SK-N-SH (cell line): ENCODE measurements around the gene MTA3.

ENCODE experiments used
- FOXJ3 ChIP-seq: sonication (generic); formaldehyde crosslinking; IDR thresholded peaks from 2 replicates; pipeline ENCODE4 v1.5.1; 2020; ENCODE audit warnings: mild to moderate bottlenecking, missing genetic modification reagents
- FOXM1 ChIP-seq: IDR thresholded peaks from 2 replicates; pipeline ENCODE4 v1.4.0; 2012; ENCODE audit warnings: low read depth, mild to moderate bottlenecking
- MXI1 ChIP-seq: IDR thresholded peaks from 2 replicates; pipeline ENCODE4 v1.6.1; 2012; ENCODE audit warnings: mild to moderate bottlenecking, low read depth, low read length, improper control_type of control experiment
- NFIC ChIP-seq: IDR thresholded peaks from 2 replicates; pipeline ENCODE4 v1.4.0; 2012; ENCODE audit warnings: borderline replicate concordance
- POLR2AphosphoS5 ChIP-seq: IDR thresholded peaks from 2 replicates; pipeline ENCODE4 v1.6.1; 2012; ENCODE audit warnings: low read depth, low read length
- TAF1 ChIP-seq: IDR thresholded peaks from 2 replicates; pipeline ENCODE4 v1.6.1; 2012; ENCODE audit warnings: low read depth, mild to moderate bottlenecking, low read length, moderate library complexity, borderline replicate concordance
- TEAD4 ChIP-seq: IDR thresholded peaks from 2 replicates; pipeline ENCODE4 v1.4.0; 2012; ENCODE audit warnings: mild to moderate bottlenecking, borderline replicate concordance; ENCODE audit not compliant: insufficient read depth
- YY1 ChIP-seq: IDR thresholded peaks from 2 replicates; pipeline ENCODE4 v1.4.0; 2012; ENCODE audit warnings: low read depth, mild to moderate bottlenecking
- TF ChIP-seq, protein P1 (sequence below): fragments of 200-600 bp; sonication (generic); IDR thresholded peaks from 2 replicates; pipeline ENCODE4 v1.6.1; 2017; ENCODE audit warnings: antibody characterized with exemption, mild to moderate bottlenecking, moderate library complexity
- TF ChIP-seq, protein P2 (sequence below): IDR thresholded peaks from 2 replicates; pipeline ENCODE4; 2012
- TF ChIP-seq, protein P3 (sequence below): fragments of 150-350 bp; IDR thresholded peaks from 2 replicates; pipeline ENCODE4 v1.6.1; 2016; ENCODE audit warnings: mild to moderate bottlenecking, low read depth, low read length
- TF ChIP-seq, protein P4 (sequence below): IDR thresholded peaks from 2 replicates; pipeline ENCODE4 v1.6.1; 2012; ENCODE audit warnings: mild to moderate bottlenecking, low read depth, low read length, moderate library complexity
- TF ChIP-seq, protein P5 (sequence below): fragments of 150-350 bp; IDR thresholded peaks from 2 replicates; pipeline ENCODE4 v1.6.1; 2017; ENCODE audit warnings: antibody characterized with exemption, low read length, low read depth, borderline replicate concordance

DNA sequence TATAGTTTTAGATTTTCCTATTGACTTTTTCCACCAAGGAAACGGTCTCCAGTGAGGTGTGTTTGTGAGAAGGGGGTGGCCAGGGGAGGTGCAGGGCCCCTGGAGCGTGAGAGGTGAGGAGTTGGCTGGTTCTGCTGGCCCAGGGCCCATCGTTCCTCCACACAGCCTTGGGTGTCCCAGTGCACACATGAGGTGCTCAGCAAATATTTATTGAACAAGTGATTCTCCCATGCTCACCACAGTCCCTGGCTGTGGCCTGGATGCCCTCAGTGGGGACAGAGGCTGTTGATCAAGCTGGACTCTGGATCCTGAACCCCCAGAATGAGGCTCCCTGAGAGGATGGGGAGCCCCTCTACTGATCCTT is 219.0 kb downstream of the MTA3 start:
- TF ChIP-seq YY1 (no peak), TEAD4 (no peak), POLR2AphosphoS5 (no peak), TAF1 (no peak), FOXM1 (no peak), NFIC (no peak), FOXJ3 (CRISPR knock-in tag) (no peak), MXI1 (no peak)
- TF ChIP-seq, protein P1, sequence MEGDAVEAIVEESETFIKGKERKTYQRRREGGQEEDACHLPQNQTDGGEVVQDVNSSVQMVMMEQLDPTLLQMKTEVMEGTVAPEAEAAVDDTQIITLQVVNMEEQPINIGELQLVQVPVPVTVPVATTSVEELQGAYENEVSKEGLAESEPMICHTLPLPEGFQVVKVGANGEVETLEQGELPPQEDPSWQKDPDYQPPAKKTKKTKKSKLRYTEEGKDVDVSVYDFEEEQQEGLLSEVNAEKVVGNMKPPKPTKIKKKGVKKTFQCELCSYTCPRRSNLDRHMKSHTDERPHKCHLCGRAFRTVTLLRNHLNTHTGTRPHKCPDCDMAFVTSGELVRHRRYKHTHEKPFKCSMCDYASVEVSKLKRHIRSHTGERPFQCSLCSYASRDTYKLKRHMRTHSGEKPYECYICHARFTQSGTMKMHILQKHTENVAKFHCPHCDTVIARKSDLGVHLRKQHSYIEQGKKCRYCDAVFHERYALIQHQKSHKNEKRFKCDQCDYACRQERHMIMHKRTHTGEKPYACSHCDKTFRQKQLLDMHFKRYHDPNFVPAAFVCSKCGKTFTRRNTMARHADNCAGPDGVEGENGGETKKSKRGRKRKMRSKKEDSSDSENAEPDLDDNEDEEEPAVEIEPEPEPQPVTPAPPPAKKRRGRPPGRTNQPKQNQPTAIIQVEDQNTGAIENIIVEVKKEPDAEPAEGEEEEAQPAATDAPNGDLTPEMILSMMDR: no peak
- TF ChIP-seq, protein P2, sequence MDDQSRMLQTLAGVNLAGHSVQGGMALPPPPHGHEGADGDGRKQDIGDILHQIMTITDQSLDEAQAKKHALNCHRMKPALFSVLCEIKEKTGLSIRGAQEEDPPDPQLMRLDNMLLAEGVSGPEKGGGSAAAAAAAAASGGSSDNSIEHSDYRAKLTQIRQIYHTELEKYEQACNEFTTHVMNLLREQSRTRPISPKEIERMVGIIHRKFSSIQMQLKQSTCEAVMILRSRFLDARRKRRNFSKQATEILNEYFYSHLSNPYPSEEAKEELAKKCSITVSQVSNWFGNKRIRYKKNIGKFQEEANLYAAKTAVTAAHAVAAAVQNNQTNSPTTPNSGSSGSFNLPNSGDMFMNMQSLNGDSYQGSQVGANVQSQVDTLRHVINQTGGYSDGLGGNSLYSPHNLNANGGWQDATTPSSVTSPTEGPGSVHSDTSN: no peak
- TF ChIP-seq, protein P3, sequence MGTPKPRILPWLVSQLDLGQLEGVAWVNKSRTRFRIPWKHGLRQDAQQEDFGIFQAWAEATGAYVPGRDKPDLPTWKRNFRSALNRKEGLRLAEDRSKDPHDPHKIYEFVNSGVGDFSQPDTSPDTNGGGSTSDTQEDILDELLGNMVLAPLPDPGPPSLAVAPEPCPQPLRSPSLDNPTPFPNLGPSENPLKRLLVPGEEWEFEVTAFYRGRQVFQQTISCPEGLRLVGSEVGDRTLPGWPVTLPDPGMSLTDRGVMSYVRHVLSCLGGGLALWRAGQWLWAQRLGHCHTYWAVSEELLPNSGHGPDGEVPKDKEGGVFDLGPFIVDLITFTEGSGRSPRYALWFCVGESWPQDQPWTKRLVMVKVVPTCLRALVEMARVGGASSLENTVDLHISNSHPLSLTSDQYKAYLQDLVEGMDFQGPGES: no peak
- TF ChIP-seq, protein P4, sequence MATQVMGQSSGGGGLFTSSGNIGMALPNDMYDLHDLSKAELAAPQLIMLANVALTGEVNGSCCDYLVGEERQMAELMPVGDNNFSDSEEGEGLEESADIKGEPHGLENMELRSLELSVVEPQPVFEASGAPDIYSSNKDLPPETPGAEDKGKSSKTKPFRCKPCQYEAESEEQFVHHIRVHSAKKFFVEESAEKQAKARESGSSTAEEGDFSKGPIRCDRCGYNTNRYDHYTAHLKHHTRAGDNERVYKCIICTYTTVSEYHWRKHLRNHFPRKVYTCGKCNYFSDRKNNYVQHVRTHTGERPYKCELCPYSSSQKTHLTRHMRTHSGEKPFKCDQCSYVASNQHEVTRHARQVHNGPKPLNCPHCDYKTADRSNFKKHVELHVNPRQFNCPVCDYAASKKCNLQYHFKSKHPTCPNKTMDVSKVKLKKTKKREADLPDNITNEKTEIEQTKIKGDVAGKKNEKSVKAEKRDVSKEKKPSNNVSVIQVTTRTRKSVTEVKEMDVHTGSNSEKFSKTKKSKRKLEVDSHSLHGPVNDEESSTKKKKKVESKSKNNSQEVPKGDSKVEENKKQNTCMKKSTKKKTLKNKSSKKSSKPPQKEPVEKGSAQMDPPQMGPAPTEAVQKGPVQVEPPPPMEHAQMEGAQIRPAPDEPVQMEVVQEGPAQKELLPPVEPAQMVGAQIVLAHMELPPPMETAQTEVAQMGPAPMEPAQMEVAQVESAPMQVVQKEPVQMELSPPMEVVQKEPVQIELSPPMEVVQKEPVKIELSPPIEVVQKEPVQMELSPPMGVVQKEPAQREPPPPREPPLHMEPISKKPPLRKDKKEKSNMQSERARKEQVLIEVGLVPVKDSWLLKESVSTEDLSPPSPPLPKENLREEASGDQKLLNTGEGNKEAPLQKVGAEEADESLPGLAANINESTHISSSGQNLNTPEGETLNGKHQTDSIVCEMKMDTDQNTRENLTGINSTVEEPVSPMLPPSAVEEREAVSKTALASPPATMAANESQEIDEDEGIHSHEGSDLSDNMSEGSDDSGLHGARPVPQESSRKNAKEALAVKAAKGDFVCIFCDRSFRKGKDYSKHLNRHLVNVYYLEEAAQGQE: no peak
- TF ChIP-seq, protein P5, sequence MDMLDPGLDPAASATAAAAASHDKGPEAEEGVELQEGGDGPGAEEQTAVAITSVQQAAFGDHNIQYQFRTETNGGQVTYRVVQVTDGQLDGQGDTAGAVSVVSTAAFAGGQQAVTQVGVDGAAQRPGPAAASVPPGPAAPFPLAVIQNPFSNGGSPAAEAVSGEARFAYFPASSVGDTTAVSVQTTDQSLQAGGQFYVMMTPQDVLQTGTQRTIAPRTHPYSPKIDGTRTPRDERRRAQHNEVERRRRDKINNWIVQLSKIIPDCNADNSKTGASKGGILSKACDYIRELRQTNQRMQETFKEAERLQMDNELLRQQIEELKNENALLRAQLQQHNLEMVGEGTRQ: no peak
